ENCODE results near the gene OCSTAMP. TPM values are rescaled to one million over a fixed set of nuclear protein-coding genes. Genes with fewer than 3 reads are reported as not detected.

Gene OCSTAMP
- not detected in 2 replicates for total RNA-seq

DNA sequence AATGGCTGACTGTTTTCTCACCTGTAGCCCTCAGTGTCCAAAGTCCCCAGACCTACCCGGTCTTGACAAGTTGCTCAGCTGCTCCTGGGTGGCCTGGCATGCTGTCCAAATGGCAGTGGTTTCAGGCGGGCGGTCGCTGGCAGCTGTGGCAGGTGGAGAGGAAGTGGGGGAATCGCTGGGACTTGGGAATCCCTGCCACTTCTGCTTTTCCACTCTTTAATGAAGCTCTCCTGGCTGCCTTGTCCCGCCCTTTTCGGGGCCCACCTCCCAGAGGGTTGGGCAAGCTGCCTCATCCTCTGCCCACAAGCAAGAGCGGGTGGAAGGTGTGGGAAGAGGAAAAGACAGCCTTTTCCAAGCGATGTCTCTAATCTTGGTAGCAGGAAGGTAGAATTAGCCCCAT is at the start of gene OCSTAMP:
Gene OCSTAMP, minus strand, starts transcription at position 194 of the 400 bp plus-strand sequence. Its CDS starts 94 bp downstream, at position 100.
- DNase-seq (ENCODE audit: low read depth) = no peak

- peak; percentile 32 for DNase-seq (ENCODE audit: low read depth)
Observed at GRCh38 chr20:46599227-46599987, 49.0 kb upstream of the OCSTAMP start.

- DNase-seq (ENCODE audit: low read depth) = no peak
Observed at GRCh38 chr20:46595933-46596332, 45.5 kb upstream of the OCSTAMP start.

GRCh38 chr20:46594725-46595124 is 44.3 kb upstream of the OCSTAMP start:
- no peak for DNase-seq (ENCODE audit: low read depth)

DNA sequence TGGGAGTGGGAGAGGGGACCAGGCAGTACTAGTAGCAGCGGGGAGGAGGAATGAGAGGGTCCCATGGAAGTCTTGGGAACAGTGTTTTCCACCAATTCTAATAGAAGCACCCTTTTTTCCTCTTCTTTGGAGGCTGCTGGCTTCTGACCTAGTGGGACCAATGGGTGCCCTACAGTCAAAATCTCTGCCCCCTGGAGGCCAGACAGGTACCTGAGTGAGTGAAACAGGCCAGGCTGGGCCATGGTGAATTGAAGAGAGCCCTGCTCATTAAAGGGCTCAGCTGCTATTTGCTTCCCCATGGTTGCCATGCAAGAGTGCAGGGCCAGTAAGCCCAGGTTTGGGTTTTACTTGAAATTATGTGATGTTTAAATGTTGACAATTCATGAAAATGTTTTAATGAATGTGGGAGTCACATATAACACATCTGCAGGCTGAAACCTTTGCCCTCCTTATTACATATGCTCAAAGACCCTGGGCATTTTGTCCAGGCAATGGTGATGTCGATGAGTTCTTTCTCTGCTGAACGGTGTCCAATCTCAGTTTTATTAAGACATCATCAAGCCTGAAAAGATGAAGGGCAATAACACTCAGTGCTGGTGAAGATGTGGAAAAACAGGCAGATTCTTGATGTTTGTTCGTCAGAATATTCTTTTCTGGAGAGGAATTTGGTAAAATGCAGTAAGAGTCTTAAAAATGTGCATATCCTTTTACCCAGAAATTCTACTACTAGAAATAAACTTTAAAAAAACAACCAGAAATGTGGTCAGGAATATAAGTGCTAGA is 42.3 kb upstream of the OCSTAMP start:
- no peak for DNase-seq (ENCODE audit: low read depth)

- DNase-seq (ENCODE audit: low read depth) = no peak
Observed at GRCh38 chr20:46590443-46590842, 40.0 kb upstream of the OCSTAMP start.

DNA sequence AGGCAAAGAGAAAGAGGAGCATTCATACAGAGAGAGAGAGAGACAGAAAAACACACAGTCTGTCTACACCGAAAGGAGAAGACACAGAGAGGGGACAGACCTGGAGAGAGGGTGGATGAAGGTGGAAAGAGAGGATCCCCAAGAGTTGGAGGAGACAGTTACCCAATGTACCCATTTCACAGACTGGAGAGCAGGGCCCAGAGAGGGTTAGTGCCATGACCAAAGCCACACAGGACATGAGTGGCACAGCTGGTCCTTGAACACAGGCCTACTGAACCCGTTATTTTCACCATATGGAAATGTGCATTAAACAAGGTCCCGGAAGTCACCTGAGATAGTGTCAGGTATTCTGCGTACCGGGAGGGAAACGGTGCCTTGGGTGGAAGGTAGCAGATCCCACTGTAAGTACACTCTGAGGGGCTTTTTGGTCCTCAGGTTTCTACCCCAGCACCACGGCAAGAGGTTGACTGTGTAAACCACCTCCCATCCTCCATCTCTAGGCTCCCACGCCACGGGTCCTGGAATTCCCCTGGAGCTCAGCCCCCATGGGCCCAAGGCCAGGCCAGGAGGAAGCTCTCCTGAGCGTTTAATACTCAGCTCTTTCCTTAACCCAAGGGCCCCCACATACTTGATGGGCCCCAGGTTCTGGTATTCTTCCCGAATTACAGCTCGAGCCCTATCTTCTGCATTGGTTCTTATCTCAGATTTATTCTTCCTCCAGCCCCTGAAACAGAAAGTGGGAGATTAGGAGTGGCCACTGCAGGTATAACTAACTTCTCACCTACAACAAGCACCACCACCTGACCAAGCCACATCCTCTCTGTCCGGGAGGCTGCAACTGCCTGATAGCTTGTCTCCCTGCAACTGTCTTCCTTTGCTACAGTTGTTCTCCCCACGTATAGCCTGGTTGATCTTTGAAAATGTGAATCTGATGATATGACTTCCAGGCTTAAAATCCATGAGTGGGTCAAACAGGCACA is 38.4 kb upstream of the OCSTAMP start:
- DNase-seq (ENCODE audit: low read depth) = no peak

DNA sequence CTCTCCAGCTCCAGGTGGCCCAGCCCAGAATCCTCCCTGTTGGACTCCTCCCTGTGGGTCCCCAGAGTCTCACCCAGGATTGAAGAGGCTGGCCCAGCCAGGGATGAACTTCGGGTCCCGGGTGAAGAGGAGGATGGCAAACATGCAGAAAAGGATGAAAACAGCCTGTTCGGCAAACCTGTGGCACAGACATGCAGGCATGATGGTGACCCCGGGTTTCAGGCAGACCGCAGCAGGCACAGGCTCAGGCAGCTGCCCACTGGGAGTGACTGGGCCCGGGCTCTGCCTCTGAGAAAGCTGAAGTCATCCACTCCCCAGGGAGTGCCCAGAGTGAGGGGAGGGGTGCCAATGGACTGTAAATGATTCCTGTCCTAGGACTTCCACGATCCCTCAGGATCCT is 37.5 kb upstream of the OCSTAMP start:
- no peak for DNase-seq (ENCODE audit: low read depth)

GRCh38 chr20:46586724-46587123 is 36.3 kb upstream of the OCSTAMP start:
- DNase-seq (ENCODE audit: low read depth) = no peak

GRCh38 chr20:46584508-46584907 is 34.1 kb upstream of the OCSTAMP start:
- no peak for DNase-seq (ENCODE audit: low read depth)

DNA sequence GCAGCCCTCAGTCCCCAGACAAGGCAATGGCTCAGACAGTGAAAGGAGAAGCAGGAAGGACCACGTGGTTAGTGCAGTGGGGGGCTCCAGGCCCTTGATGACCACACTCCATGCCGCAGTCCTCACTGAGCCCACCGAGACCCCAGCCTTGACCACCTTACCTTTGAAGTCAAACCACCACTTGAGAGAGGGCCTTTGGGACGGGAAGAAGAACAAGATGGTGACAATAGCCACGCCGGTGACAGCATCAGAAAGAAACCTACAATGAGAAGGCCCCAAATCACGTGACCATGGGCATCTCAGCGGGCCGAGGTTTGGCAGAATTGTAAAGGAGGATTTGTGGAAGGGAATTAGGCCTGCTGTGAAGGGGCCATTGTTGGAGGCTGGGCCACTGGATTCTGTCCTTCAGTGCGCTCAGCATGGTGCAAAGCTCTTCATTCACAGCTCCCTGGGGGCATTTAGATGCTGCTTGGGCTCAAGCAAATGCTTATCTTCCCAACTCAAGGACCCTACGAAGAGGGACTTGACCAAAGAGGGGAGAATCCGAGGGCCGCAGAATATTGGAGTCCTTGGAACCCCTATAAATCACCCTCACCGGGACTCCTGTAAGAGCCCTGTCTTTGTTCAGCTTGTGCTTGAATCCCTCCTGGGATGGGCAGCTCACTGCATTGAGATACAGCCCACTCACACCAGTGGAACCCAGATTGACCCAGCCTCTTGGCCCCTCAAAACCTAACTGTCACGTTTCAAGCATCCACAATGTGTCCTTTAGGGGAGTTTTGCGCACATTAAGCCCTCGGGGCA is 33.2 kb upstream of the OCSTAMP start:
- DNase-seq (ENCODE audit: low read depth) = no peak

DNA sequence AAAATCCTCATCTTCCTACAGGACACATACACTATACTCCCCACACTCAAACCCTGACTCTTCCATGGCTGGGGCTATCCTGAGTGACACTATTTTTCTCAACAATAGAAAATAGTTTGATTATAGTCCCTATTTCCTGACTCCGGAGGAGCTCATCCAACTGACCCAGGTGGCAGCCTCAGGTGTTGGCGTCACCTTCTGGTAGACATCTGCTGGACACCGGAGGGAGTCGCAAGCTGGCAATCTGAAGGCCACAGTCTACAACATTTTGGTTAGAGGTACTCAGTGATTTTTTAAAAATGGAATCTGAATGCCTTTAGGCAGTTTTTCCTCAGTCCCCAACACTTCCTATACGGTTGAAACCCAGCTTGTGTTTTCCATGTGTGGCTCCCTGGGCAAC is 32.2 kb upstream of the OCSTAMP start:
- no peak for DNase-seq (ENCODE audit: low read depth)

DNA sequence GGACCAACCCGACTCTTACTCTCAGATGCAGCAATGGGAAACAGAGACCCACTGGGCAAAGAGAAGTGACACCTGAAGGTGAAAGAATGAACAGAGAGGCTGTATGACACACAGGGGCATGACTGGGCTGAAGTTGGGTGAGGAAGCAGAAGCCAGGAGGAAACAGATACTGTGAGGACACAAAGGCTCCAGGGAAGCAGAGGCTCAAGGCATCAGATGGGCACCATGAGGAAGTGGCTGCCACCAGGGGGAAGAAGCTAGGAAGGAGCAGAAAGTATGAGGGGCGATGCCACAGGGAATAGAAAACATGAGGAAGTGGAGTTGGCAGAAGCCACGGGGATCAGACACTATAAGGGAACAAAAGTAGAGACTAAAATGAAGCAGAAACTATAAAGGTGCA is 30.9 kb upstream of the OCSTAMP start:
- DNase-seq (ENCODE audit: low read depth) = no peak

DNA sequence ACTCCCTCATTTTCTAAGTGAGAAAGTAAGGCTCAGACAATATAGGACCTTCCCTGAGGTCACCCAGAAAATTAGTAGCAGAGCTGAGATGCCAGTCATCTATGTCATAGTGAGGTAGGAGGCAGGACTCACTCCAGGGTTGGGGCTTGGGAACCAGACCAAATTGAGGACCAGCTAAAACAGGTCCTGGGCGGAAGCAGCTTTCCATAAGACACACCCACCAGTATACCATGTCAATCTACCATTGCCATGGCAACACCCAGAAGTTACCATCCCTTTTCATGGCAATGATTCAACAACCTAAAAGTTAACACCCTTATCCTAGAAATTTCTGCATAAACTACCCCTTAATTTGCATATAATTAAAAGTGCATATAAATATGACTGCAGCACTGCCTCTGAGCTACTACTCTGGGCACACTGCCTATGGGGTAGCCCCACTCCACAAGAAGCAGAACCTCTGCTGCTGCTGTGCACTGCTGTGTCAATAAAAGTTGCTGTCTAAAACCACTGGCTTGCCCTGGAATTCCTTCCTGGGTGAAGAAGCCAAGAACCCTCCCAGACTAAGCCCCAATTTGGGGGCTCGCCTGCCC is 30.3 kb upstream of the OCSTAMP start:
- DNase-seq (ENCODE audit: low read depth) = no peak

DNA sequence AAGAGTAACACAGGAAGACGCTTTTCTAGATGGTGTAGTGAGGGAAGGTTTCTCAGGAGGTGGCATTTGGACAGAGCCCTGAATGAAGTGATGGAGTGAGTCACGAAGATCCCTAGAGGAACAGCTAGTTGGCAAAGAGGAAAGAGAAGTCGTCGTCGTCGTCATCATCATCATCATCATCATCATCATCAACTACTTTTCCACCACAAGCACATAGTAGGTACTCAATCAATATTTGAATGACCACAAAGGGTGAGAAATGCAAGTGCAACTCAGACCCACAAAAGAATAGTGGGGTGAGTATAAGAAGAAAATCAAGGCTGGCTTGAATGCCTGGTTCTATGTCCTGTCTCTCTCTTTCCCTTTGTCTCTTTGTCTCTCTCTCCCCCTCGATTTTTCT is 28.3 kb upstream of the OCSTAMP start:
- DNase-seq (ENCODE audit: low read depth) = no peak

GRCh38 chr20:46576774-46577395 is 26.4 kb upstream of the OCSTAMP start:
- DNase-seq (ENCODE audit: low read depth) = no peak

DNA sequence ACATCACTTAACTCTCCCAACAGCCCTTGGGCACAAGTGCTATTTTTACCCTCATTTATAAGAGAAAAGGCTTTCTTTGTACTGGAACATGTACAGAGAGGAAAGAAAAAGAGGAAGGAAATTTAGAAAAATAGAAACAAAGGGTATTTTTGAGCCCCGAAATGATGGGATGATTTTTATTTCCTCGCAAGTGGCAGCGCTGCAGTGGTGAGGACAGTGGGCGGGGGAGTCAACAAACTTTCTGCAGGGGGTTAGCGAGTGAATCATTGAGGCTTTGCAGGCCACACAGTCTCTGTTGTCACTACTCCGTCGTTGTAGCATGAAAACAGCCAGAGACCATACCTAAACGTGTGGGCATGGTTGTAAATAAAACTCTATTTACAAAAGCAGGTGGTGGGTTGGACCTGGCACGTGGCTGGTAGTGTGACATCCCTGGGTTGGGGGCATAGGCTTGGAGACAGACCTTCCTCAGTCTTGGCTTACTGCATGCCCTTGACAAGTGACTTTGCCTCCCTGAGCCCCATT is 25.5 kb upstream of the OCSTAMP start:
- DNase-seq (ENCODE audit: low read depth) = no peak

DNA sequence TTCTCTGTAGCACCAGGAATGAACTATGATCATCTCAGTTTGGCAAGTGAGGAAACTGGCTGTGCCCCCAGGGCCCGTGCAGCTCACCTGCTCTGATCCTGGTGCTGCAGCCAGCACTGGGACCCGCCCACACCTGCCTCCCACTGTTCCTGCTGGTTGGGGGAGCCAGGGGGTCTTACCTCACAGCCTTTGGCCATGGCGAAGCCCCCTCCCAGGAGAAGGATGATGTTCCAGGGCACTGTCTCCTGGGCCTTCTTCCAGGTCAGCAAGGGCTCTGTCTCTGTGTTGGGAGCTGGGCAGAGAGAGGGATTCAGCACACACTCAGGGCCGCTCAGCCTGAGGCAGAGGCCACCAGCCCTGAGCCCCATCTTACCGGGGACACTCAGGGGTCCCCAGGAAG is 24.9 kb upstream of the OCSTAMP start:
- DNase-seq (ENCODE audit: low read depth) = no peak

DNA sequence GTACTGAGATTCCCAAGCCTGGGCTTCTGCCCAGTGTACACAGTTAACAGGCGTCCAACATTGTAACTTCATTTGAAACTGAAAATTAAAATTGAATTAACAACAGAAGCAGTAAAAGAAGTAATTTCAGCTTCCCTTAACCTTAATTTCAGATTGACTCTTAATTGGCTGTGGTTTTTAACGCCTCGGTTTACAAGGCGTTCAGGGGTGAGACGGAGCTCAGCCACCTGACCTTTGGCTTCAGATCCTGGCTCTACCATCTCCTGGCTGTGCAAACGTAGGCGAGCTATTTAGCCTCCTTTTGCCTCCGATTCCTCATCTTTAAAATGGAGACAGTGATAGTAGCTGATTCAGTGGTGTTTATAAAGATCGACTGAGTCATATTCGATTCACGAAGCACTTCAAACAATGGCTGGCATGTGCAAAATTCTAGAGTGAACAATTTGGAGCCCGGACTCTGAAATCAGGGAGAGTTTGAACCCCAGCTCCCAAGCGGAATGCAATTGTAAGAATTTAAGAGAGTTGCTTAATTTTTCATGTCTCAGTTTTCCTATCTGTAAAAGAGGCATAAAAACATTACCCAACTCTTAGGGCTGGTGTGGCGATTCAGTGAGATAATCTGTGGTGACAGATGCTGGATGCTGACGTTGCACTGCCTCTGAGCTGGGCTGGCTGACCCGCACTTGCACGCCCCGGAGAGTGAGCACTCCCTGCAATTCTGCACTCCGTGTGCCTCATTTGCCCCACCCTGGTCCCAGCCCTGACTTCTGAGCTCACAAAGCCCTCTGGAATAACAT is 23.5 kb upstream of the OCSTAMP start:
- no peak for DNase-seq (ENCODE audit: low read depth)
